ENCODE measurements around the gene SND1. TPM values are rescaled to one million over a fixed set of nuclear protein-coding genes. Genes with fewer than 3 reads are reported as not detected.
A peak's percentile ranks its signal among the peaks of the same experiment; 100 is the strongest.

The SND1 gene
- total RNA-seq, 6 experiments from 2014 or later, result 77.5 to 150 (median 126) TPM

- H3K9me3 ChIP-seq, result no peaks in the 10 kb centered on the region
- intact Hi-C loops (cut with DNase I), result no loop called here
- no peak for TF ChIP-seq POLR2A (IDR thresholded peaks at IDR 0.05)
- TF ChIP-seq, protein P1, sequence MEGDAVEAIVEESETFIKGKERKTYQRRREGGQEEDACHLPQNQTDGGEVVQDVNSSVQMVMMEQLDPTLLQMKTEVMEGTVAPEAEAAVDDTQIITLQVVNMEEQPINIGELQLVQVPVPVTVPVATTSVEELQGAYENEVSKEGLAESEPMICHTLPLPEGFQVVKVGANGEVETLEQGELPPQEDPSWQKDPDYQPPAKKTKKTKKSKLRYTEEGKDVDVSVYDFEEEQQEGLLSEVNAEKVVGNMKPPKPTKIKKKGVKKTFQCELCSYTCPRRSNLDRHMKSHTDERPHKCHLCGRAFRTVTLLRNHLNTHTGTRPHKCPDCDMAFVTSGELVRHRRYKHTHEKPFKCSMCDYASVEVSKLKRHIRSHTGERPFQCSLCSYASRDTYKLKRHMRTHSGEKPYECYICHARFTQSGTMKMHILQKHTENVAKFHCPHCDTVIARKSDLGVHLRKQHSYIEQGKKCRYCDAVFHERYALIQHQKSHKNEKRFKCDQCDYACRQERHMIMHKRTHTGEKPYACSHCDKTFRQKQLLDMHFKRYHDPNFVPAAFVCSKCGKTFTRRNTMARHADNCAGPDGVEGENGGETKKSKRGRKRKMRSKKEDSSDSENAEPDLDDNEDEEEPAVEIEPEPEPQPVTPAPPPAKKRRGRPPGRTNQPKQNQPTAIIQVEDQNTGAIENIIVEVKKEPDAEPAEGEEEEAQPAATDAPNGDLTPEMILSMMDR (IDR thresholded peaks at IDR 0.05), result no peak
- H3K36me3 ChIP-seq, result no peaks in the 10 kb centered on the region
- ATAC-seq (no peak), DNase-seq (no peak)
- 98% methylated on average over 4 of the region's 6 CpGs for WGBS (ENCODE audit: insufficient coverage, low coverage, low lambda C conversion rate, missing lambda C conversion rate)
- H3K4me3 ChIP-seq, result no peak overlapping the region
- no peaks in the 10 kb centered on the region for H3K27me3 ChIP-seq
- H3K4me1 ChIP-seq, result peaks cover 0 to 19% (median 2%) of the 10 kb centered on the region in 4 donors
- no peak overlapping the region for H3K27ac ChIP-seq
Observed at GRCh38 chr7:127914693-127915092, 262.7 kb downstream of the SND1 start.

- Histone ChIP-seq H3K9me3 (no peaks in the 10 kb centered on the region), H3K36me3 (no peaks in the 10 kb centered on the region), H3K27ac (no peak overlapping the region), H3K27me3 (no peaks in the 10 kb centered on the region), H3K4me1 (peaks cover 0 to 18% (median 2%) of the 10 kb centered on the region in 4 donors), H3K4me3 (no peak overlapping the region)
- no peak for TF ChIP-seq POLR2A (IDR thresholded peaks at IDR 0.05)
- TF ChIP-seq, protein P1 (IDR thresholded peaks at IDR 0.05), result no peak
- ATAC-seq (no peak), DNase-seq (no peak)
- intact Hi-C loops (cut with DNase I), result no loop called here
- WGBS (ENCODE audit: insufficient coverage, low coverage, low lambda C conversion rate, missing lambda C conversion rate), result 94% methylated on average over 3 of the region's 3 CpGs
Observed at GRCh38 chr7:127916735-127917134, 264.7 kb downstream of the SND1 start.

GRCh38 chr7:127918130-127918529, 266.1 kb downstream of the SND1 start:
- intact Hi-C loops (cut with DNase I), result no loop called here
- Histone ChIP-seq H3K9me3 (no peaks in the 10 kb centered on the region), H3K27ac (no peak overlapping the region), H3K36me3 (no peaks in the 10 kb centered on the region), H3K4me3 (no peak overlapping the region), H3K4me1 (peaks cover 0 to 7% (median 0%) of the 10 kb centered on the region in 4 donors), H3K27me3 (no peaks in the 10 kb centered on the region)
- TF ChIP-seq, protein P1 (IDR thresholded peaks at IDR 0.05), result no peak
- TF ChIP-seq POLR2A (IDR thresholded peaks at IDR 0.05), result no peak
- DNase-seq (no peak), ATAC-seq (no peak)
- WGBS (ENCODE audit: insufficient coverage, low coverage, low lambda C conversion rate, missing lambda C conversion rate), result 76% methylated on average over 8 of the region's 8 CpGs

DNA sequence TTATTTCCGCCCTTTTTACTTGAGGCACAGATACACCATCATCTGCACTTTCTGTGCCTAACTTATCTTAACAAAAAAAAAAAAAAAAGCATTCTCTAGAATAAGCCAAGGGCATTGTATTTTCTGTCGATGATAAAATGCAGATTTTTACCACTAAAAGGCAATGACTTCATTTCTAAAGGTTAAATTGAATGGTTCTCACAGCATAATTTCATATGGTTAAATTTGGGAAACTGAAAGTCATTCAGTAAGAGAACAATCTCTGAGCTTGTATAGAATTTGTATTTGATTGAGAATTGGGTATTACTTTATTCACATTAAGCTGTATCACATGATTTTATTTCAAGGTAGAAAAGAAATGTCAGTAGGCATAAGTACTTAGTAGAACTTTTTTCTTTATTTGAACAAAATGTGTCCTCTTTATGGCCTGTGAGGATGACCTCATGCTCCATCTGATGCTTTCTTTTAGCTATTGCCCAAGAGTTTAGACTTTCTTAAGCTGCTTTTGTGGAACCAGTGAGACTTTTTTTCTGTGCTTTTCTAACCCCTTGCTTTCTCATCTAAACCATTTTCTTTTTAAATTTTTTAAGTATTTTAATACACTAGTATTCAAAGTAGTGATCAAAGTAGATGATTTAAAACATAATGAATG, 268.9 kb downstream of the SND1 start:
- H3K27me3 ChIP-seq, result no peaks in the 10 kb centered on the region
- H3K27ac ChIP-seq, result no peak overlapping the region
- TF ChIP-seq POLR2A (IDR thresholded peaks at IDR 0.05), result no peak
- TF ChIP-seq, protein P1 (IDR thresholded peaks at IDR 0.05), result no peak
- H3K4me1 ChIP-seq, result peaks cover 0 to 5% (median 0%) of the 10 kb centered on the region in 4 donors
- intact Hi-C loops (cut with DNase I), result no loop called here
- no peaks in the 10 kb centered on the region for H3K36me3 ChIP-seq
- ATAC-seq (peak in 2 of 4 donors; percentile 52 to 70), DNase-seq (no peak)
- H3K4me3 ChIP-seq, result no peak overlapping the region
- 96% methylated on average over 2 of the region's 2 CpGs for WGBS (ENCODE audit: insufficient coverage, low coverage, low lambda C conversion rate, missing lambda C conversion rate)
- no peaks in the 10 kb centered on the region for H3K9me3 ChIP-seq

Data from right lobe of liver (tissue), 6 donors.